Fibroblast of lung (primary cell): ENCODE measurements around the gene UVRAG. TPM values are rescaled to one million over a fixed set of nuclear protein-coding genes. Genes with fewer than 3 reads are reported as not detected.

ENCODE experiments used
- DNase-seq, 2 donors: peaks; one replicate each; pipeline versions ENCODE4 v3.0.0 to v3.0.0-alpha.2; 2010; ENCODE audit warnings: low read depth in 2 of 2
- H2AFZ ChIP-seq: 2 replicates; pipeline ENCODE4 v1.5.1; 2012; ENCODE audit warnings: low read length, control low read depth, inconsistent platforms
- H3K27ac ChIP-seq: 2 replicates; pipeline ENCODE4 v1.5.1; 2011; ENCODE audit warnings: low read length, control low read depth; ENCODE audit not compliant: insufficient read depth
- H3K27me3 ChIP-seq: 2 replicates; pipeline ENCODE4 v1.5.1; 2011; ENCODE audit warnings: mild to moderate bottlenecking, low read length; ENCODE audit not compliant: control insufficient read depth, insufficient read depth
- H3K36me3 ChIP-seq: 2 replicates; pipeline ENCODE4 v1.5.1; 2011; ENCODE audit warnings: low read length; ENCODE audit not compliant: control insufficient read depth, insufficient read depth
- H3K4me1 ChIP-seq: 2 replicates; pipeline ENCODE4 v1.5.1; 2011; ENCODE audit warnings: low read length; ENCODE audit not compliant: control insufficient read depth, insufficient read depth; ENCODE audit errors: extremely low read depth
- H3K4me2 ChIP-seq: 2 replicates; pipeline ENCODE4 v1.5.1; 2011; ENCODE audit warnings: low read length, control low read depth; ENCODE audit not compliant: insufficient read depth; ENCODE audit errors: extremely low read depth
- H3K4me3 ChIP-seq, 4 experiments: fragments of 200-600 bp in 1 of 4; sonication (generic) in 1 of 4; replicated peaks in 1 of 4; 2 replicates each; pipeline ENCODE4 v1.5.1; 2011 to 2016; ENCODE audit warnings: low read length in 4 of 4, low read depth in 3 of 4, mild to moderate bottlenecking in 3 of 4, control low read depth in 2 of 4, inconsistent platforms in 1 of 4, mixed read lengths in 1 of 4; ENCODE audit not compliant: insufficient read depth in 1 of 4; ENCODE audit errors: control extremely low read depth in 1 of 4
- H3K79me2 ChIP-seq: 2 replicates; pipeline ENCODE4 v1.5.1; 2012; ENCODE audit warnings: mild to moderate bottlenecking, low read length, inconsistent platforms; ENCODE audit not compliant: control insufficient read depth, insufficient read depth
- H3K9ac ChIP-seq: 2 replicates; pipeline ENCODE4 v1.5.1; 2011; ENCODE audit warnings: mild to moderate bottlenecking, low read length, control low read depth; ENCODE audit not compliant: insufficient read depth
- H3K9me3 ChIP-seq: 2 replicates; pipeline ENCODE4 v1.5.1; 2012; ENCODE audit warnings: low read depth, low read length; ENCODE audit not compliant: control insufficient read depth, insufficient read depth
- H4K20me1 ChIP-seq: 2 replicates; pipeline ENCODE4 v1.5.1; 2011; ENCODE audit warnings: low read length; ENCODE audit not compliant: control insufficient read depth, insufficient read depth; ENCODE audit errors: extremely low read depth
- CTCF ChIP-seq, 2 donors: IDR thresholded peaks in 1 of 2; conservative IDR thresholded peaks in 1 of 2; 1 replicate in 1 of 2; 2 replicates in 1 of 2; pipeline ENCODE4 v1.5.1; 2011 to 2012; ENCODE audit warnings: low read length in 2 of 2, control low read depth in 1 of 2, inconsistent platforms in 1 of 2, low read depth in 1 of 2, mild to moderate bottlenecking in 1 of 2
- EZH2 ChIP-seq: IDR thresholded peaks from 2 replicates; pipeline ENCODE4 v1.5.1; 2012; ENCODE audit warnings: low read length, control low read depth, mild to moderate bottlenecking; ENCODE audit errors: missing control alignments
- polyA plus RNA-seq, 2 donors: library from polyadenylated mRNA; depleted of rRNA in 1 of 2; stranded (reverse) in 1 of 2; unstranded in 1 of 2; fragments of >200 nt; gene quantifications; 2 replicates each; pipeline ENCODE4 v1.2.1, GENCODE V29; 2011 to 2012; ENCODE audit warnings: missing spikeins in 1 of 2
- total RNA-seq: library from RNA; depleted of rRNA; stranded (reverse); fragments of >200 nt; gene quantifications from 2 replicates; pipeline ENCODE4 v1.2.1, GENCODE V29; 2014

The UVRAG gene
- total and polyA plus RNA-seq, 2 donors (not counting 1 experiment from before 2014, with no cell fraction given), result 15.8 to 22.1 TPM

- H3K9ac ChIP-seq, result no peak overlapping the region
- H3K4me3 ChIP-seq, result no peak overlapping the region
- H3K9me3 ChIP-seq, result no peaks in the 10 kb centered on the region
- H4K20me1 ChIP-seq, result no peaks in the 10 kb centered on the region
- H3K4me1 ChIP-seq, result no peaks in the 10 kb centered on the region
- TF ChIP-seq EZH2 (no peak), CTCF (conservative IDR thresholded peaks at IDR 0.05 in 1 of 2, IDR thresholded peaks at IDR 0.05 in 1 of 2; ENCODE audit: low read depth in 1 of 2, low read length in 2 of 2) (no peak)
- peaks cover 2% of the 10 kb centered on the region for H3K27me3 ChIP-seq
- H3K4me2 ChIP-seq, result no peak overlapping the region
- H2AFZ ChIP-seq, result no peak overlapping the region
- H3K36me3 ChIP-seq, result no peaks in the 10 kb centered on the region
- H3K27ac ChIP-seq, result no peak overlapping the region
- DNase-seq, result no peak
- no peaks in the 10 kb centered on the region for H3K79me2 ChIP-seq
Measured at GRCh38 chr11:75781296-75781695, 33.7 kb upstream of the UVRAG start.

- Histone ChIP-seq H3K9ac (no peak overlapping the region), H3K27me3 (peaks cover 2% of the 10 kb centered on the region), H4K20me1 (no peaks in the 10 kb centered on the region), H3K79me2 (no peaks in the 10 kb centered on the region), H3K36me3 (no peaks in the 10 kb centered on the region), H3K9me3 (no peaks in the 10 kb centered on the region), H3K4me3 (no peak overlapping the region), H3K4me2 (no peak overlapping the region), H3K27ac (no peak overlapping the region), H2AFZ (no peak overlapping the region), H3K4me1 (no peaks in the 10 kb centered on the region)
- no peak for DNase-seq
- TF ChIP-seq CTCF (conservative IDR thresholded peaks at IDR 0.05 in 1 of 2, IDR thresholded peaks at IDR 0.05 in 1 of 2; ENCODE audit: low read depth in 1 of 2, low read length in 2 of 2), result no peak
- no peak for TF ChIP-seq EZH2
Measured at GRCh38 chr11:75781831-75782230, 33.2 kb upstream of the UVRAG start.

DNA sequence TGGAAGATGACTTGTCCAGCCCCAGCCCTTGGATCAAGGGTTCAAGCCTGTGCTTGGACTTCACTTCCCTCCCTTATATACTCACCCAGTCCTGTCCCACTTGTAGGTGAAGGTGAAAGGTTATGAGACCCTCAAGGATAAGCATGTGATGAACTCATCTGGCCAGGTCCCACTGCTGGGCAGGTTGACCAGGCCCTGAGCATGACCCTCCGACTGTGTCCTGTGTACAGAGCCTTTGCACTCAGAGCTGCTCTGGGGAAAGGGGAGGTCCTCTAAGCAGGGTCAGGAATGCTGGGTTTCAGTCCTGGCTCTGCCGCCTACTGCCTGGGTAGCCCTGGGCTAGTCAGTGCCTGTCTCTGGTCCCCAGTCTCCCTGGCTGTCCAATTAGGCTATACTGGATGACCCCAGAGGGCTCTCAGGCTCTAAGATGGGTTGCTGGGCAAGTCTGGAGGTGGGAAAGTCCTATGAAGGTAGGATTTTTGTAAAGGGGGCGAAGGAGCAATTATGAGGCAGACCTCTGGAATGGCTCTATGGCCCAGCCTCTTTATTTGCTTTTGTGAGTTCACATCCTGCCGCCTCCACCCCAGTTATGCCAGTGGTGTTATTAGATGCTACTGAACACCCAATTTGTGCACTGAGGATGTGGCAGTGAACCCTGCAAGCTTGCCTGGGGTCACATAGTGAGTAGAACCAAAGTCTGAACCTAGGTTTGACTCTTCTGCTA, 32.3 kb upstream of the UVRAG start:
- no peaks in the 10 kb centered on the region for H3K9me3 ChIP-seq
- no peak for TF ChIP-seq CTCF (conservative IDR thresholded peaks at IDR 0.05 in 1 of 2, IDR thresholded peaks at IDR 0.05 in 1 of 2; ENCODE audit: low read depth in 1 of 2, low read length in 2 of 2)
- no peak for TF ChIP-seq EZH2
- H3K79me2 ChIP-seq, result no peaks in the 10 kb centered on the region
- H2AFZ ChIP-seq, result no peak overlapping the region
- no peaks in the 10 kb centered on the region for H4K20me1 ChIP-seq
- no peak overlapping the region for H3K27ac ChIP-seq
- no peak overlapping the region for H3K9ac ChIP-seq
- no peaks in the 10 kb centered on the region for H3K36me3 ChIP-seq
- no peak overlapping the region for H3K4me3 ChIP-seq
- no peak for DNase-seq
- no peaks in the 10 kb centered on the region for H3K4me1 ChIP-seq
- no peak overlapping the region for H3K4me2 ChIP-seq
- peaks cover 5% of the 10 kb centered on the region for H3K27me3 ChIP-seq
